ENCODE results near the gene SLCO4A1. TPM values are rescaled to one million over a fixed set of nuclear protein-coding genes. Genes with fewer than 3 reads are reported as not detected.

Gene SLCO4A1
- total and polyA plus RNA-seq, 9 of the 15 experiments (the other 6 are each of a cell fraction or from before 2014, with no cell fraction given): 1.6 to 21.9 (median 12.8) TPM

- intact Hi-C loops (cut with micrococcal nuclease): no loop called here
- Histone ChIP-seq H3K36me3 (ENCODE audit: control insufficient read depth, insufficient read depth, low read length) (no peaks in the 10 kb centered on the region), H3K27ac (ENCODE audit: extremely low read depth, low read depth, low read length) (no peak overlapping the region), H3K9me3 (replicated peaks; ENCODE audit: control insufficient read depth, insufficient read depth, low read depth, low read length) (no peaks in the 10 kb centered on the region), H2AFZ (ENCODE audit: low read depth, low read length) (no peak overlapping the region), H4K20me1 (replicated peaks; ENCODE audit: control insufficient read depth, insufficient read depth, low read length) (peaks cover 11% of the 10 kb centered on the region; the same call in 1 of the 2 replicates), H3K9me1 (ENCODE audit: control insufficient read depth, insufficient read depth, low read length) (no peaks in the 10 kb centered on the region), H3K9ac (ENCODE audit: insufficient read depth in 1 of 2, low read depth in 2 of 2, low read length in 2 of 2) (no peak overlapping the region; a peak in 1 of 4 replicates), H3K27me3 (ENCODE audit: control insufficient read depth in 2 of 2, insufficient read depth in 2 of 2, low read length in 2 of 2) (peaks cover 47 to 94% of the 10 kb centered on the region in 2 experiments), H3K4me3 (no peak overlapping the region), H3K79me2 (ENCODE audit: control insufficient read depth, insufficient read depth, low read length) (no peaks in the 10 kb centered on the region), H3K4me2 (ENCODE audit: insufficient read depth, low read length) (no peak overlapping the region), H3K4me1 (replicated peaks in 1 of 2; ENCODE audit: control insufficient read depth in 2 of 2, insufficient read depth in 2 of 2, low read length in 2 of 2) (peaks cover under 1 to 38% of the 10 kb centered on the region in 2 experiments; a peak in 4 of 5 replicates)
- no TSS peak for BruUV-seq (replicated peaks)
- no peak for FAIRE-seq
- no peak for ATAC-seq
- in situ Hi-C loops (cut with MboI): no loop called here
- ChIA-PET POLR2A (interaction anchor here (0.8 to 1.0 kb wide), 3 partner anchors 23 to 90 kb away, joined by 3 to 7 read pairs (median 4); partner anchors contain the start of gene MRGBP), CTCF (ENCODE audit: low intra/inter-chr PET ratio) (no interaction called here)
- TF ChIP-seq SAFB2 (IDR thresholded peaks at IDR 0.05; ENCODE audit: borderline replicate concordance, low read depth, low read length, severe bottlenecking) (no peak), ZNF75A (CRISPR knock-in tag; IDR thresholded peaks at IDR 0.05) (no peak), ZNF316 (IDR thresholded peaks at IDR 0.05) (no peak), BRD4 (IDR thresholded peaks at IDR 0.05) (no peak), ZNF133 (CRISPR knock-in tag; IDR thresholded peaks at IDR 0.05) (no peak), HOXB6 (CRISPR knock-in tag; IDR thresholded peaks at IDR 0.05; ENCODE audit: borderline replicate concordance) (no peak)
- TF ChIP-seq, protein P1, sequence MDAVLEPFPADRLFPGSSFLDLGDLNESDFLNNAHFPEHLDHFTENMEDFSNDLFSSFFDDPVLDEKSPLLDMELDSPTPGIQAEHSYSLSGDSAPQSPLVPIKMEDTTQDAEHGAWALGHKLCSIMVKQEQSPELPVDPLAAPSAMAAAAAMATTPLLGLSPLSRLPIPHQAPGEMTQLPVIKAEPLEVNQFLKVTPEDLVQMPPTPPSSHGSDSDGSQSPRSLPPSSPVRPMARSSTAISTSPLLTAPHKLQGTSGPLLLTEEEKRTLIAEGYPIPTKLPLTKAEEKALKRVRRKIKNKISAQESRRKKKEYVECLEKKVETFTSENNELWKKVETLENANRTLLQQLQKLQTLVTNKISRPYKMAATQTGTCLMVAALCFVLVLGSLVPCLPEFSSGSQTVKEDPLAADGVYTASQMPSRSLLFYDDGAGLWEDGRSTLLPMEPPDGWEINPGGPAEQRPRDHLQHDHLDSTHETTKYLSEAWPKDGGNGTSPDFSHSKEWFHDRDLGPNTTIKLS (IDR thresholded peaks at IDR 0.05; ENCODE audit: borderline replicate concordance, low read depth): no peak
- no peak for DNase-seq (ENCODE audit: extremely low read depth in 1 of 4, low spot score in 3 of 4)
- 3% methylated on average over 16 of the region's 16 CpGs for WGBS (ENCODE audit: insufficient coverage, low coverage, missing lambda C conversion rate)
Observed at GRCh38 chr20:62705627-62706026, 63.3 kb downstream of the SLCO4A1 start.

Measured in K562 (cell line).